Ramos (cell line): ENCODE measurements around the gene RNF208.

ENCODE experiments used
- in situ Hi-C: fragments of 300-500 bp; cut with MboI; formaldehyde crosslinking; loops from one replicate; pipeline ENCODE4 v1.14.3; 2022; ENCODE audit warnings: low sequenced_read_pairs; ENCODE audit not compliant: unreplicated experiment

RNF208 gene

DNA sequence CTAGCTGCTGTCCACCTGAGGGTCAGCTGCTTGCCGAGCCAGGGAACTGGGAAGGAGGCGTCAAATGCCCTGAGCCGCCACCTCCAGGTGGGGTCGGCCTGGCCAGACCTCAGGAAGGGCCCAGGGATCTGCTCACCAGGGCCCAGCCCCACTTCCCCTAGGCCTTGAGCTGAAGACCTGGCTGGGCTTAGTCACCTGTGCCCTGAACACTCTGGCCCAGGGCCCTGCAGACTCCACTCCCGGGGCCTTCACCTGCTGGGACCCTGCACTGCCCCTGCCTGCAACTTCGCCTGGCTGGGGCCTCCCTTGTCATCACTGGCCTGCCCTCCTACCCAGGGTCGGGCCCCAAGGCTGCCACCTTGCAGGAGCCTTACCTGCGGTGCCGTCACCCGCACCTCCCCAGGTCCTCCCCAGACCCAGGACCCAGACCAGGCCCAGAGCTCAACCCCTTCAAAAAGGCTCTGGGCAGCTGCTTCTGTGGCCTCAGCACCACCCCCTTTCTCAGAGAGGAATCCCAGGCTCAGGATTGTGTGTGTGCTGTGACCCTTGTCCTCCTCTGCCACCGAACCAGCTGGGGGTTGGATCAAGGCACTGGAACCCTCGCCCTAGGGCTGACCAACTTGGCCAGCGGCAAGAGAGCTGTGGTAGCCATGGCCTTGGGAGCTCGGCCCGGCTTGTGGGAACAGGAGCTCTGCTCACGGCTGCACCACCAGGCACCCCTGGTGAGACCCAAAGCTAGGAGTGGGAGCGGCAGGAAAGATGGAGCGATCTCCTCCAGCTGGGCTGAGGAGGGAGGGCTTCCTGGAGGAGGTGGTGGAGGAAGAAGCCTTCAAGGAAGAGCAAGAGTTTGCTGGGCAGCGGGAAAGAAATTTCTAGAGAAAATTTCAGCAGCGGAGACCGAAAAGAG, 31.9 kb upstream of the RNF208 start:
- in situ Hi-C loops, result no loop called here

GRCh38 chr9:137252555-137253506, 30.8 kb upstream of the RNF208 start:
- in situ Hi-C loops, result no loop called here

DNA sequence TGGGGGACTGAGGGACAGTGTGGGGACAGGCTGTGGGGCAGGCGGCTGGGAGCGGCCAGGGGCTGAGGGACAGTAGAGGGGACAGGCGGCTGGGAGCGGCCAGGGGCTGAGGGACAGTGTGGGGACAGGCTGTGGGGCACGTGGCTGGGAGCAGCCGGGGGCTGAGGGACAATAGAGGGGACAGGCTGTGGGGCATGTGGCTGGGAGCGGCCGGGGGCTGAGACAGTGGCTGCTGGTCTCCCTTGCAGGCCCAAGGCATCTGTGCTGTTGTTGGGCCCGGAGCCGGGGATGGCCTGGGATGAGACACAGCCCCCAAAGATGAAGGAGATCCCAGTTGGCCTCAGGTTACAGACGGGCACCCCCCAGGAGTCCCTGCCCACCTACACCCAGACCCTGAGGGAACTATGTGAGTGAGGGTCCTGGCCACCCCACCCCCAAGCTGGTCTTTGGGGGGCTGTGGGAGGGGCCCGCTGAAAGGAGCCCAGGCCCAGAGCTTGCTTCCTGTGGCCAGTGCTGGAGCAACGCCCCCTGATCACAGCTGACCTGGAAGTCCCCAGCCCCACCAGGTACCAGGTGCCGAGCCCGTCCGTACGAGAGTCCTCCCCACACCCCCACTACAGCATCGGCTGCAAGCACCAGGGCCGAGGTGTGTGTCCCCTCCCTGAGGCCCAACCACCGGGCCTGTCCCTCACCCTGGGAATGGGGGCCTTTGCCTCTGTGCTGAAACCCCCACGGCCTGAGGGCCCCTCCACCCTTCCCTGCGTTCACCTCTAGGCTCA, 29.6 kb upstream of the RNF208 start:
- in situ Hi-C loops, result no loop called here

- in situ Hi-C loops, result no loop called here
Observed at GRCh38 chr9:137251194-137251461, 29.1 kb upstream of the RNF208 start, which contains the start of gene STPG3. Gene STPG3, plus strand, starts transcription at chr9:137251286. Its CDS starts 1 bp downstream, at chr9:137251287.

- in situ Hi-C loops, result no loop called here
Observed at GRCh38 chr9:137250329-137251193, 28.5 kb upstream of the RNF208 start.

- in situ Hi-C loops, result loop anchor here (25.0 kb wide), 1 partner anchor 461 kb away; the partner anchor contains the start of genes CCDC183 and TMEM141
Observed at GRCh38 chr9:137247916-137248175, 25.8 kb upstream of the RNF208 start.

GRCh38 chr9:137247135-137247915, 25.3 kb upstream of the RNF208 start:
- in situ Hi-C loops, result loop anchor here (25.0 kb wide), 1 partner anchor 460 kb away; the partner anchor contains the start of genes CCDC183 and TMEM141

GRCh38 chr9:137245450-137246421, 23.7 kb upstream of the RNF208 start:
- in situ Hi-C loops, result loop anchor here (25.0 kb wide), 1 partner anchor 458 kb away; the partner anchor contains the start of genes CCDC183 and TMEM141

DNA sequence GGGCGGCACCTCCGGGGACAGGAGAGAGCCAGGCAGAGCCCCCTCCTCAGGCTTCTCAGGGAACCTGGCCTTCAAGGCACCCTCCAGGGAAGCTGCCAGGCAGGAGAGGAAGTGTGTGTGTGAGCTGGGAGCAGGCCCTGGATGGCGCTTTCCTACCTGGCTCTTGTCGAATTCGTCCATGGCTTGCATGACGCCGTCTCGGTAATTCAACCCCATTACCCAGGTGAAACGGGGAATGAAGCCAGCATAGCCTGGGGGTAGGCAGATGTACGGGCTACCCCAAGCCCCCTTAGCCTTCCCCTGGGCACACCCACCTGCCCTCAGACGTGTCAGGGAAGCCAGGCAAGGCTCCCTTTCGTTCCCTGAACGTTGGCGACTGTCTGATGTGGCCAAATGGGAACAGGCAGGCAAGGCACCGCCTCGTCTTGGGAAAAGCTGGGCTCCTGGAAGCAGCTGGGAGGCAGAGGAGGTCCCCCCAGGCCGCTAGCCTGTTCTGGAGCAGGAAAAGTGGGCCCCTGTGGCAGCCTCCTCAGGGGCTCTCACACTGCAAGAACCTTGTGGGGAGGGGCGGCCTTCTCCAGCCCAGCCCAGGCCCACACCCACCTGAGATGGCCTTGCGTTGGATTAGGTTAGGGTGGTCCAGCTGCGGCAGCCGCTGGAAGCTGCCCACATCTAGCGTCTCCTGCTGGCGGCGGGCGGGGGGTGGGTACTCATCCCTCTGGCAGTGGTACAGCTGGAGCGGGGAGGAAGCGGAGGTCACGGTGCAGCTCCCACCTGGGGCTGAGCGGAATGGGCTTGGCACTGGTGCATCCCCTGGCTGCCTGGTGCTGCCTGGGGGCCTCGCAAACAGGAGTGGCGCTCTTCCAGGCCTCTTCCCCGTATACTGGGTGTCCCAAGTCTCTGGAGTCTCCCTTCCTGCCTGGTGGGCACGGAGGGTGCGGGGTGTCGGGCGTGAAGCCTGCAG, 22.7 kb upstream of the RNF208 start:
- in situ Hi-C loops, result loop anchor here (25.0 kb wide), 1 partner anchor 457 kb away; the partner anchor contains the start of genes CCDC183 and TMEM141

GRCh38 chr9:137243626-137244485, 21.8 kb upstream of the RNF208 start:
- in situ Hi-C loops, result loop anchor here (25.0 kb wide), 1 partner anchor 457 kb away; the partner anchor contains the start of genes CCDC183 and TMEM141

DNA sequence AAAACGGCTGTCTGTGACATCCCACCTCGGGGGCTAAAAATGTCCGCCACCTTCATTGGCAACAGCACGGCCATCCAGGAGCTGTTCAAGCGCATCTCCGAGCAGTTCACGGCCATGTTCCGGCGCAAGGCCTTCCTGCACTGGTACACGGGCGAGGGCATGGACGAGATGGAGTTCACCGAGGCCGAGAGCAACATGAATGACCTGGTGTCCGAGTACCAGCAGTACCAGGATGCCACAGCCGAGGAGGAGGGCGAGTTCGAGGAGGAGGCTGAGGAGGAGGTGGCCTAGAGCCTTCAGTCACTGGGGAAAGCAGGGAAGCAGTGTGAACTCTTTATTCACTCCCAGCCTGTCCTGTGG, 21.2 kb upstream of the RNF208 start:
- in situ Hi-C loops, result loop anchor here (25.0 kb wide), 1 partner anchor 456 kb away; the partner anchor contains the start of genes CCDC183 and TMEM141

DNA sequence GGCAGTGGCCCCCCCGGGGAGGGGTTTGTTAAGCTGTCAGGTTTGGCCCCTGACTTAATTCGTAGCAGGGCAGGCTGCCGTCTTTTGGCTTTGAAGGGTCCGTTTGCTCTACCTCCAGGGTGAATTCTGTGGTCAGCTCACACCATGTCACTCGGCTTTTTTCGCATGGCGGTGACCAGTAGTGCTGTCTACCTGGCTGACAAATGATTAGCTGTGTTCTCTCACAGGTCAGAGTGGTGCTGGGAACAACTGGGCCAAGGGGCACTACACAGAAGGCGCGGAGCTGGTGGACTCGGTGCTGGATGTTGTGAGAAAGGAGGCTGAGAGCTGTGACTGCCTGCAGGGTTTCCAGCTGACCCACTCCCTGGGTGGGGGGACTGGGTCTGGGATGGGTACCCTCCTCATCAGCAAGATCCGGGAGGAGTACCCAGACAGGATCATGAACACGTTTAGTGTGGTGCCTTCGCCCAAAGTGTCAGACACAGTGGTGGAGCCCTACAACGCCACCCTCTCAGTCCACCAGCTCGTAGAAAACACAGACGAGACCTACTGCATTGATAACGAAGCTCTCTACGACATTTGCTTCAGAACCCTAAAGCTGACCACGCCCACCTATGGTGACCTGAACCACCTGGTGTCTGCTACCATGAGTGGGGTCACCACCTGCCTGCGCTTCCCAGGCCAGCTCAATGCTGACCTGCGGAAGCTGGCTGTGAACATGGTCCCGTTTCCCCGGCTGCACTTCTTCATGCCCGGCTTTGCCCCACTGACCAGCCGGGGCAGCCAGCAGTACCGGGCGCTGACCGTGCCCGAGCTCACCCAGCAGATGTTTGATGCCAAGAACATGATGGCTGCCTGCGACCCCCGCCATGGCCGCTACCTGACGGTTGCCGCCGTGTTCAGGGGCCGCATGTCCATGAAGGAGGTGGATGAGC, 20.5 kb upstream of the RNF208 start:
- in situ Hi-C loops, result loop anchor here (25.0 kb wide), 1 partner anchor 455 kb away; the partner anchor contains the start of genes CCDC183 and TMEM141

- in situ Hi-C loops, result loop anchor here (25.0 kb wide), 1 partner anchor 454 kb away; the partner anchor contains the start of genes CCDC183 and TMEM141
Observed at GRCh38 chr9:137241490-137242268, 19.6 kb upstream of the RNF208 start.
